GM15510 (cell line): Measurements from ENCODE around the gene FSD1.

Experiments
- POLR2A ChIP-seq: IDR thresholded peaks from 3 replicates; pipeline ENCODE4 v1.6.1; 2011; ENCODE audit warnings: borderline replicate concordance; ENCODE audit not compliant: insufficient read length; ENCODE audit errors: extremely low read depth

Gene FSD1

DNA sequence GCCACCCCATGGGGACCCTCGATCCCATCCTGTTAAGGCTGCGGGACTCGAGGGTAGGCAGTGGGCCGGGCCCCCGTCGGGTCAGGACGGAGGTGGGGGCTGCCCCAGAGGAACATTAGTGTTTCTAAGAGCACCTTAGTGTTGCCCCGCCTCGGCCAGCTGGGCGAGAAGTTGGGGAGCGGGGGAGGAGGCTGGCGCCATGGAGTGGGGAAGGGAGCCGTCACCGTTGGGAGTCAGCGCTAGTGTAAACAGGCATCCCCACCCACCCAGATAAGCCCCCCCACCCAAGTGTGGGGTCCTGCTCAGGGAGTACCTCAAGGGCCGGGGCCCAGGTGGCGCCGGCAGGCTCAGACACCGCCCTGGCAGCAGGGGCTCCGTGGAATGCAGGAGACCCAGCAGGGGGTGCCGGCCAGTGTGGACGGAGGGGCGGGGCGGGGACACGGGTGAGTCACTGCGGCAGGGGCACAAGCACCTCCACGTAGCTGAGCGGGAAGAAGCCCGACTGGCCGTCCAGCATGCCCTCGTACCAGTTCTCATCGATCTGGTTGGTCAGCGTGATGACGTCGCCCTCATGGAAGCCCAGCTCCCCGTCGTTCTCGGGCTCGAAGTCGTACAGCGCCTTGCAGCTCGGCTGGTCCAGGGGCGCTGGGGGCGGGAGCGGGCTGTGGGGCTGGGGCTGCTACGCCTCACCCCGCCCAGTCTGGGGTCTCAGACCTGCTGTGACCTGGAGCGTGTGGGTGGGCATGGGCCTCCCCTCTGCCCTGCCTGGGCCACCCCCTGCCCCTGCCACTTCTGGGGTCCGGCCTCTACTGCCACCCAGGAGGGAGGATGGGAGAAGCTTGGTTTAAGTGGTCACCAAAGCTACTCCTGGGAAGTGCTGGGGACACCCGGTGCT is 57.0 kb downstream of the FSD1 start:
- no peak for TF ChIP-seq POLR2A

DNA sequence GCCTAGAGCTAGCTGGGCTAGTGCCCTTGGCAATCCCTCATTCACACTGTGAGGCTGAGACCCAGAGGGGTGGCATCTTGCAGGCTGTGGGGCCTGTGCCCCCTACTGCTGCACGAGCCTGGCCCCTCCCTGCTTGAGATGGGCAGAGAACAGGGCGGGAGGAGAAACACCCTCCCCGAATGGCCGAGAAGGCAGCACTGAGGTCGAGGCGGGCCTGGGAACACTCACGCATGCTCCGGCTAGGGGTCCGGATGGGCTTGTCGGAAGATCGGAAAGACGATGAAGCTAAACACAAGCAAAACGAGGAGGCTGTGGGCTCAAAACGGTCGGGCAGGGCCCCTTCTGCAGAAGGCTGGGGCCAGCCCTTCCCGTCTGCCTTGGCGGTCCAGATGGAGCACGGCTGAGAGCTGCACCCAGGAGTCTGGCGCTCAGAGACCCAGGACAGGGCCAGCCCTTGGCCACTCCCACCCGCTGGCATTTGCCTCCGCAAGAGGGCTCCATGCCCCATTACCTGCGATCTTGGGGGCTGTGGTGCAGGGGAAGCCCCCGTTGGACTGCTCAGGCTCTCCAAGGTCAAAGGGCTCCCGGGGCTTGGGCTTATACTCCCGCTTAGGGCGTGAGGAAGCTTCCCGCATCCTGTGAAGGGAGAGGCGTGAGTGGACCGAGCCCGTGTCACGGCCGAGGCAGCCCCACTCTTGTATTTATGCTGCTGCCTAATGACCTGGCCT is 57.9 kb downstream of the FSD1 start:
- no peak for TF ChIP-seq POLR2A

DNA sequence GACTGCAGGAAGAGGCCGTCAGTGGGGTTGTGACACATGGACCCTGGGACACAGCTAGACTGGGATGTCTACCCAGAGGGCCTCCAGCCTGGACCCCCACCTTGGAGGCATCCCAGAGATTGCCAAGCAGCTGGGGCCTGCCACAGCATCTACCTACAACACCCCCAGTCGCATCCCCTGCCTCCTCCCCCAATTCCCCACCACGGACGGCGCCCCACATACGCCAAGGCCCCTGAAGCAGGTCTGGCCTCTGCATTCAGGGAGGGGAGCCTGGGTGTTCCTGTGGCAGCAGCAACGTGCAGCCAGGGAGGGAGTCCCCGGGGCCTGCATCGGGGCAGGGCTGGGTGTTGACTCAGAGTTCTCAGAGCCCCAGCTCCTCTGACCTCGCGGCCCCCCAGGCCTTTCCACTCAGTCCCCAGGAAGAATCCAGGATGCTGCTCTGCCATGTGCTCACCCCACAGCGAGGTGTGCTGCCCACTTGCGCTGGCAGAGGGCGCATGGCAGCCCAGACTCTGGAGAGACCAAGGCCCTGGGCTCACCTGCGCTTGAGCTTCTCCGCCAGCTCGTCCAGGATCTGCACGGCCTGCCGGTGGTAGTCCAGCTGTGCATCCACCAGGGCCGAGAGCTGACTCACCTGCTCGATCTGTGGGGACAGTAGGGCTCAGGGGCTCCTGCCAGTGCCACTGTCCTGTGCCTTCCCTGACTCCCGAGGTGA is 58.6 kb downstream of the FSD1 start:
- no peak for TF ChIP-seq POLR2A

DNA sequence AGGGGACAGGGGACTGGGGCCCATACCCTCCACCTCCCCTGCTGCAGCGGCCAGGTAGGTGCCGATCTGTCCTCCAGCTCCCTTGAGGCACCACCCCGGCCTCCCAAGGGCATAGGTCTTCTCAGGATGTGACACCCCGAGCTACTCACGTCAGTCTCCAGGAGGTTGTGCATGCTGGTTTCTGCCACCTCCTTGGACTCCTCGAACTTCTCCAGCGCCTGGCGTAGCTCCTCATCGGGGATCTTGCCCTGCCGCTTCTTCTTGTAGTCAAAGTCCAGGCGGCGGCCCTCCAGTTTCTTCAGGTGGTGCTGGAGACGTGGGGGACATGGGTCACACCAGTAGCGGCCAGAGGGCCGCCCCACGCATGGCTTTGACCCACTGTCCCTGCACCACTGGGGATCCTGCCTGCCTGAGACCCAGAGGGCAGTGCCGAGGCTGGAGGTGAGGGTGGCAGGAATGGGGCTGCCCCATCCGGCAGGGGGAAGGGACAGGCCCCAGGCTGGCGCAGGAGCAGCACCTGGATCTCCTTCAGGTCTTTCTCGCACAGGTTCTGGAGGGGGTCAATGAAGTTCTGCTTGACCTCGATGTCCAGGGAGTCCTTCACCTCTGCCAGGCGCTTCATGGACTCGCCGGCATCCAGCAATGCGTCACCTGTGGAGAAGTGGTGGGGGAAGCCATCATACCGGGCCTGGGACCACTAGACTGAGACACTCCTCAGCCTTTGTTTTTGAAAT is 59.3 kb downstream of the FSD1 start:
- peak; percentile 14 for TF ChIP-seq POLR2A

DNA sequence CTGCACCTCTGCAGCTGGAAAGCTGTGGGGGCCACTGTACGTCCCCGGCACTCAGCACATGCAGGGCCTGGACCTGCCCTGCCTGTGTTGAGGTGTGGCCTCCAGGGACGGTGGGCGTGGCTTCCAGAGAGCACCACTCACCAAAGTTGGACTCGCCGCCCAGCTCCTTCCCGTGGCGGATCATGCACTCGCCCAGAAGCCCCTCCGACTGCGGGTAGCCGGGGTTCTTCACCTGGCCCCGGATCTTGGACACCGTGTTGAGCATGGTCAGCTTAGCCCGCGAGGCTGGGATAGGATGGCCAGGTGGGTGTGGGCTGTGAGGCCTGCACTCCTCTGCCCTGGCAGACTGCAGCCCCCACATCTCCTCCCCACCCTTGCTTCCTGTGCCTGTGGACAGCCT is 60.9 kb downstream of the FSD1 start:
- TF ChIP-seq POLR2A = no peak

DNA sequence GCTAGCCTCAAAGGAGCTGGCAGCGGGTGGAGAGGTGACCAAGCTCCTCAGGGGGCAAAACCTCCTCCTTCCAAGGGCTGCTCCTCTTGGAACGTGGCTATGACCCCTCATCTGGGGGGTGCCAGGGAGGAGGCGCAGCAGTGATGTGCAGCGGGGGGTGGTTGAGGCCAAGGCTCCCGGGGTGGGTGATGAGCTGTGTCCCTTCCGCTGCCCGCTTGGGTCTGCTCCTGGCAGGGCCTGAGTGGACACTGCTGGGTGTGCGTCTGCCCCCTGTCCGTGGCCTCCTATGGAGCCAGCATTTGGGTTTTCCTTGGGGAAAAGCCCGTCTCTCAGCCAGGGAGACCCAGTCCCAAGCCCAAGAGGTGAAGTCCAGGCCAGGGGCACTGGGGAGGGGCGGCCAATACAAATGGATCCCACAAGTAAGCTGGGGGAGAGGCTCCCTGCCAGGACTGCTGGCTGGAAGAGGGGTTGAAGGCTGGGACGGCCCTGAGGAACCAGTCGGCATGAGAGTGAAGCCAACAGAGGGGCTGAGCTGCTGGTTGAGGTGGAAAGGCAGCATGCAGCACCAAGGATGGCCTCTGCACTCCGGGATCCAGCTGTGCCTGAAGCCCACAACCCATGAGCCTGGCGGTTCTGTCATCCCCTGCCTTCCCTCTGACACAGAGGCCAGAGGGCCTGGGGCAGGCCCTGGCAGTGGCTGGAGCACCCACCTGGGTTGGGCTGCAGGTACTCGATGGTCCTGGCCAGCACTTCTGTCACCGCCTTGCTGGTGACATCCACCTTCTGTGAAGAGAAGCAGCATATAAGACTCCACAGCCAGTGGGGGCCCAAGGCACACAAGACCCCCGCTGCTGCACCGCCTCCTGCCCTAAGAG is 61.6 kb downstream of the FSD1 start:
- no peak for TF ChIP-seq POLR2A

DNA sequence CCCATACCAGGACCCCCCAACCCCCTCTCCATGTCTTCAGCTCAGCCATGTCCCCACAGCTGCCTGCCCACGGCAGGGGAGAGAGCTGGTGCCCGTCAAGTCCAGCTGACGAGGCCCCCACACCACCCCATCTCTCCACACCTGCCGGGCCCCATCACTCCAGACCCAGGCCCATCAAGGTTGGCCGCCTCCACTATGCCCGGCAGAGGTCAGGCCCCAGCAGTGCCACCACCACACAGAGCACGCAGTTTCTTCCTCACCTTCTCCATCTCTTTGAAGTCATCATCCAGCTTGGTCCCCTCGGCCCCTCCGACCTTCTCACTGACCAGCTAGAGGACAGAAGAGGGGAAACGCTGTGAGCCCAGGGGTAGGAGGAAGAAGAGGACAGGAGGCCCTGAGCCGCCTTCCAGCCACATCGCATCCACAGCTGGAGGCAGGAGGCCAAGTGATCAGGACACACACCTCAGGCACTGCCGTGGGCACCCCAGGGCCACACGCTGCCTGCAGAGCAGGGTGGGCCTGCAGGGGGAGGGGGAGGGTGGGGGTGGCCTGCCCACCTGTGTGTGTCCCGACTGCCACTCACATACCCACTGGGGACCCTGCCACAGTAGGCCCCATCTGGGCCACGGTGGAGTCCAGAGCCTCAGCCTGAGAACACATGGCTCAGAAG is 62.4 kb downstream of the FSD1 start:
- TF ChIP-seq POLR2A = no peak

DNA sequence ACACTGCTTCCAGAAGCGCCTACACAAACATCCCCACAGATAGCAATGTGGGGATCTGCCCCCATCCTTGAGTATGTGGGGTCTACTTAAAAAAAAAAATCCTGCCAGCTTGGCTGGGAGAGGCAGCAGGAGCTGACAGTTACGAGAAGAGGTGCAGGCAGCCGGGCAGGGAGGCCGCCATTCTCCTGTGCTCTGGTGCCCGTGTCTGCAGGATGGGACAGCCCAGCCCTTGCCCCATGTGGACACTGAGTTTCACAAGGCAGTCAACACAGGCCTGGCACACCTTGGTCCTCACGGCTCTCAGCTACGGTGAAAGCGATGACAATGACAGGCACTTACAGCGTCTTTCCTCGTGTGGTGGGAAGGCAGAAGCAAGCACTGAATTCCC is 62.9 kb downstream of the FSD1 start:
- no peak for TF ChIP-seq POLR2A

DNA sequence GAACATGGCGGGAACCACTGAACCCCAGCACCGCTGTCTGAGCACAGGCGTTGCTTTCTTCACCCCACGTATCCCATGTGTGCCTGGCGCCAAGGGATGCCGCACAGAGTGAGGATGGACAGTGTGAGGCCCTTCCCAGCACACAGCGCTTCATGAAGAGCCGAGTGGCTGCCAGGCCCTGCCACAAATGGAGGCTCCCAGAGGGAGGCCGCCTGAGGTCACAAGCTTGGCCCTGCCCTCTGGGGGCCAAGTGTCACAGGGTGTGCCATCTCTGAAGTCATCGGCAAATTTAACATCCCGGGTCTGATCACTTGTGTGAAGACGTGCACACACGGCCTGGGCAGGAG is 63.4 kb downstream of the FSD1 start:
- TF ChIP-seq POLR2A = no peak

DNA sequence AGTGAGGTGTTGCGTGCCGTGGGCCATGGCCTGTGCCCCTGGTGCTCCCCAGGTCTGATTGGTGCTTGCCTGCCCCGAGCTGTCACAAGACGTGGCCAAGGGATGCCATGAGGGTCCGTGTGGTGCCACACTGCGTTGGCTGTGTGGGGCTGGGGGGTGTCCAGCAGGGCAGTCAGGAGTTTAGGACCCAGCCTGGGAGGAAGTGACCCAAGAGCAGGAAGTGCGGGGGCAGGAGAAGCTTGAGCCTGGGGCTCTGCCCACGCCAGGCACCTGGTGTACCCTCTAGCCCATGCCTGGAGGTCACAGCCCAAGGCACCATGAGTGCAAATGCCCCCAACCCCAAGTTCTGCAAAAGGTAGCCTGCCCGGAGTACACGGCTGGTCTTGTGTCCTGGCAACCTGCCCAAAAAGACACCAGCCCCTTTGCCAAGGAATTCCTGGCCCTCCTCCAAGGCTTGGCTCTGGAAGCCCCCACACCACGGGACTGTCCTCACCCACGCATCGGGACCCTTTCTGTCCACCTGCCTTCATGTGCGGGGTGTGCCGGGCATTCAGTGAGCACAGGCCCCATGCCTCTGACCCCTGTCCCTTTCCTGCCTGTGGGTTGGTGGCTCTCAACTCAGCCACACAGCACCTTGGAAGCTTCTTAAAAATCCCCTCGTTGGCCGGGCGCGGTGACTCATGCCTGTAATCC is 63.9 kb downstream of the FSD1 start:
- TF ChIP-seq POLR2A = no peak

DNA sequence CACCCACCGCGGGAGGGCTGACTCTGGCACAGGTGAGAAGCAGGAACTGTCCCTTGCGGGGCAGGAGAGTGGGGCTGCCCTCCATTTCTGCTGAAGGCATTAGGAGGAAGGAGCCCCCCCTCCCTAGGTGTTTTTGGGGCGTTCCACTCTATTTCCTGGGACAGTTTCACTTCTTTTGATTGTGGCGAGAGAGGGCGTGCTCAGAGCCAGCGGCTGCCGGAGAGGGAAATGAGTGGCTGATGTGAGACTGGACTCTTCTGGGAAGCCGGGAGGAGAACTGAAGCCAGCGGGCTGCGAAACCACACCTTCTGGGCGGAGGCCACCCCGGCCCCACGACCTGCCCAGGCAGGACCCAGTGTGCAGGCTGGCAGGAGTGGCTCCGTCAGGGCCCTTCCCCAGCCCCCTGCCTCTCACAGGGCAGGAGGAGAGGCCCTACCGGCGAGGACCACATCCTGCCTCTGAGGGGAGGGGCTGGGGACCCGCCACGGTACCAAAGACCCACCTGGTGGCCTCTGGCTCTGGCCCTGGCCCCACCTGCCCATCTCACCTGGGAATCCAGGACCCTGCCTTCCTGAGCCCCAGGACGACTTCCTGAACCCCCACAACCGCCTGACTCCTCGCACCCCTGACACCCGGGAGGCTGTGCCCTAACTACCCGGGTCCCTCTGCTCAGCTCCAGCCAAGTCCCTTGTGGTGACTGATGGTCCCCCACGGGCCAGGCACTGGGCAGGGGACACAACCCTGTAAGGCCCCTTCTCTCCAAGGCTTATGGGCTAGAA is 64.9 kb downstream of the FSD1 start:
- TF ChIP-seq POLR2A = peak; percentile 44

DNA sequence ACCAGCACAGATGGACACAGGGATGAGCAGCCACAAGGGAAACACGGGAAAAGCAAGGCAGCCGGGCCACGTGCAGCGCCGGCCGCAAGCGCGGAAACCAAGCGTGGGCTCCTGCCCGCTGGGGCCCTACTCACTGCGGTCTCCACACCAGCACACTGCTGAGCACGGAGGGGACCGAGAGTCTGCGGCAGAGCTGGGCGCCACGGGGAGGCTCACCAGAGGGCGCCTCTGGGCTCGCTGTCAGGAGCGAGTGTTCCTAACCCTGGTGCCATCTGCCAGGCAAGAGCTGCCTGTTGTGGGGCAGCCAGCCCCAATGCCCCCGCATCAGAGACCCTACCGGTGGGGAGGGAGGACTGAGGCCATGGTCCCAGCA is 65.5 kb downstream of the FSD1 start:
- no peak for TF ChIP-seq POLR2A
